HS-5 (cell line): ENCODE measurements around the gene INO80C.
"Not testable (repeated sequence)": the region's sequence is repeated elsewhere in the genome, so short reads cannot be mapped to it uniquely, and the experiment has no call there.

Experiments used
- DNase-seq: peaks from one replicate; pipeline ENCODE4 v3.0.0-alpha.2; 2012; ENCODE audit warnings: low read depth

Gene INO80C

DNA sequence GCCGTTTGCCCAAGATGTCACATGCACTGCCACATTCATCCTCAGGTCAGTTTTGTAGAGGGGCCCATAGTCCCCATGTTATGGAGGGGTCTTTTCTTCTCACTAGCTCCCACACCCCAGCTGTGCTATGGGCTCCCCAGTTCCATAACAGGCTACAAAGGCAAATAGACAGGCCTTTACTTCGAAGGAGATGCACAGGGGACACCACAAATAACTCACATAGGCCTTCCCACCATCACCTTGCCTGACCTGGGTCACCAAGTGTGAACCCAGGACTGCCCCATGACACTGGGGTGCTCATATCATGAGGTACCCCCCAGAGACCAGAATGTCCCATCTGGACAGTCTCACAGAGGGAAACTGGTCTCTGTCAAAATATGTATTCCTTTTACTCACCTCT is 15.0 kb upstream of the INO80C start:
- no peak for DNase-seq

DNA sequence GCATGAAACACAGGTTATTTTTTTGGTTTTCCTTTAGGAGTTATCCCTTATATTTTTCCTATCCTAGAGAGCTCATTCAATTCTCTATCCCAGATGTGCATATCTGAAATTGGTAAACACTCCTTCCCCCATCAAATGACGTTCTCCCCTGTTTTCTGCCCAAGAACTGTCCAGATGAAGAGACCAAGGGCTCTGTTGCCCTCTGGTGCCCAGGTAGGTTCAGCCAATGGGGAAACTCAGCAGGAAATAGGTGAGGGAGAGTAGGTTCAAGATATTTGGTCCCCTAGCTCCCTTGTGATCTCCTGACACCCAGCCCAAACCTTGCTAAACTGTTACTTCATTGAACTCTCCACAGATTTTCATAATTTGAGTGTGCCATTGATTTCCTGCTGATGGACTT is 14.1 kb upstream of the INO80C start:
- DNase-seq = no peak

DNA sequence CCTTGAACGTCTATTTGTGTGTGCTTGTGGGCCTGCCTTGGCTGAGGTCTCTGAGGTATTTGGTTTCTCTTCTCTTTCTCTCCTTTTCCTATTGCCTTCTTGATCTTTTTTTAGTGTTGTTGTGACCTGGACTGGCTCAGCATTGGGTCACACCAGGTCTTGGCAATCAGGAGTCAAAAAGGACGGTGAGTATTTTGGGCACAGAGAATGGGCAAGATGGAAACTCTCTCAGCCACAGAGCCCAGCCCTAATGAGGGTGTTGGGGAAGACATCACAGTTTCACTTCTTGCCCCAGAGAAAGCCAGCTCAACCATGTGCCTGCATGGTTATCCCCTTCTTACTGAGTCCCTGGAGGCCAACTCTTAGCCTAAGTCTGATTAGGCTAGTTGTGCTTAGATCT is 13.7 kb upstream of the INO80C start:
- no peak for DNase-seq

DNA sequence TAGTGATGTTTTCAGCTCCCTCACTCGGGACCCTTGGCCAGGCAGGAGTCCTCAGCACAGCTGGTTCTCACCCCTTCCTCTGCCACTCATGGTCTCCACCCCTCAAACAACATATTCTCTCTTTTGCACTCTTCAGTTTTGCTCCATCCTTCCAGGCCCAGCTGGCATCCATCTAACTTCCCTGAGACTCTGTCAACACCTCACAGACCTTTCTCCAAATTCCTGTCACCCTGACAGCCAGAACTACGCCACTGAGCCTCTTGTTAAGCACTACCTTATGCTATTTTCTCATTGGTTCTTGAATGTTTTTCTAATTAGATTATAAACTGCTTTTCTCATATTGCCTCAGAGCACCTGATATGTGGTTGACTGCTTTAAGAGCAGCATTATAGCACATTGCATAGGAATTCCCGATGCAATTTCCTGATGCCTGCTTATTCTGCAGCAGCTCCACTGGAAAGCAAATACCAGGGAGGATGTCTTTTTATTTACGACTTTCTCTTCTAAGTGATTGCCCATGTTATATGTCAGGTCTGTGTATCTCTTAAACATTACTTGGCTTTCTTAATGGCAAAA is 12.4 kb upstream of the INO80C start:
- DNase-seq = no peak

DNA sequence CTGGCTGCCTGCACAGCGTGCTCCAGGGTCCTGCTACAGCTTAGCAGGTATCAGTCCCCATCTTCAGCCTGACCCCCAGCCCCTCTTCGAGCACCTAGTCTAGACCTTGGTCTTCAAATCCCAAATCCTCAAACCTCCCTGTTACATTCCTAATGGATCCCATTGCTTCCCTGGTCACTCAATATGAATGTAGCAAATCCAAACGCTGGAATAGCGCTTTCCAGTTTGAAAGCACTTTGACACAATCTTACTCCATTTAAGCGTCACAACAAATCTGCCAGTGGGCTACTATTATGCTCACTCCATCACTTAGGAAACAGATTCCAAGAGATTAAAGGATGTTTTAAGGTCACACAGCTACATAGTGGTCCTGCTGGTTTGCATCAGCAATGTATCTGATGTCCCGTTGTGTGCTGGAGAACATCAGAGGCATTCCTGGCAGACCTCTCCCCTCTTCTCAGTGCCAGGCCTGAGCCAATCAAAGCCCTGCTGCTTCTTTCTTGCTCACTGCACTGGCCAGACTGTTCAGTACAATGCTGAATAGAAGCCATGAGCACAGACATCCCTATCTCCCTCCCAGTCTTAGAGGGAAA is 11.1 kb upstream of the INO80C start:
- DNase-seq = no peak

DNA sequence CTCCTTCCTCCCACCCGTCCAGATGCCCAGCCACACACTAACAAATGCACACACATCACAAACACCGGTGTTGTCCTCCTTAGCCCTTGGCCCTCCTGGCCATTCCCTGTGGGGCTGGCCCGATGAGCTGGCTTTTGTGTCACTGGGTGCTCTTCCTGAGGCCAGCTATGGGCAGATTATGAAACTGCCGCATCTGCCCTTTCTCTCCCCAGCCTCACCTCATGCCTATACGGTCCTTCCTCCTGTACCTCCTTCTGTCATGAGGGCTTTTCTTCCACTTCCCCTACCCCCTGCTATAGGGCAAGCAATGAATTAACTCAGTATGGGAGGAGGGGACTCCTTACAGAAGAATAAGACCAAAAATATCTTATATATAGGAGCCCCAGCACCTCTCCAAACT is 10.3 kb upstream of the INO80C start:
- DNase-seq = no peak

DNA sequence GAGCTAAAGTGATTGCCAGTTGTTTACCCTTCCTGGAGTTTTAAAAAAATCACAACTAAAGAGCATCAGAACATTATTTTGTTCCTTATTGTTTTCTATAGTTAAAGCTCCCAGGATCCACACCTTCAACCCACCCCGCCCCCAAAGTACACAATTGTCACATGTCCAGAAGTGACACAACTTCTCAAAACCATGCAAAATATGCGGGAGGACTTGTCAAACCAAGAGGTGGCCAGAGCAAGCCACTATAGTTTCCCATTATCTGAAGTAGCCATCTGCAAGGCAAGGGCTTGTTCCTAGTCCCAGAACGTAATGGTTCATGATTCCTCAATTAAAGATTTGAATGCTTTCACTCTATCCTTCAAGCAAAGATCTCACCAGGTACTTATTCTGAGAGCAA is 9.9 kb upstream of the INO80C start:
- DNase-seq = no peak

DNA sequence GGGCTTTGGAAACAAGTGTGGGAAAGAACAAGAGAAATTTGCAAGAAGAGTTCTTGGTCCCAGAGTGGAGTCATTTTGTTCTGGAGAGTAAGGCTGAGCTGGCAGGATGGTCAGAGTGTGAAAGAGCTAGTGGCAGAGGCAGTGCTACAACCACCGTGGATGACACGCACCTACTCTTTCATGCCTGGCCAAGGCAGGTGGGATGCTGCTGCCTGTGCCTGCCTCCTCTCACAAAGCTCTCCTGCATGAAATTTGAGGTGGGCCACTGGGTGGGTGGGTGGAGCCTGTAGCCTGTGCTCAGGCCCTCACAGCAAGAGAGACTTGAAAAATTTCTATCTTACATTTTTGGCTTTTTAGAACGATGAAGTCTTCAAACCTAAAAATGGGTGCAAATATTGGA is 9.4 kb upstream of the INO80C start:
- no peak for DNase-seq

DNA sequence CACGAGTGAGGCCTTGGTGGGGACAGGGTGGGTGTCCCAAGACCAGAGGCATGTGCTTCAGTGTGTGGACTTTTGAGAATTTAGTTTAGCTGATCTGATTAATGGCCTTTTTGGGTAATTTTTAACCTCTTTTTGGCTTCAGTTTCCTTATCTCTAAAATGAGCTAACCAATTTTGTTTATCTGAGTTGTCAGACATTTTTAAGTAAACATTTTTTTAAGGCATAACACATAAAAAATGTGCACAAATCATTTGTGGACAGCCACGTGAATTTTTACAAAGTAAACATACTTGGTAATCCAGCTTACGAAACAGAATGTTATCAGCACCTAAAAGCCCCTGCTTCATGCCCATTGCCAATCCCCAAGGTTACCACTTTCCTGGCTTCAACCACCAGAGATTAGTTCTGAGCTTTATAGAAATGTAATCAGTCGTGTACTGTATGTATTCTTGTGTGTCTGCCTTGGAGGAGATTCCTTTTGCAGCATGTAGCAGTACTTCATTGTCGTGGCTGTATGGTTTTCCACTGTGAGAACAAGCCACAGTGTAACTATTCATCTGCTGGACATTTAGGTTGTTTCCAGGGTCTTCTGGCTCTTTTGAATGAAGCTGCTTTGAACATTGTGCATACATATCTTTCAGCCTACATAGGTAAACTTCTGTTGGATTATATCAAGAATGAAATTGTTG is 8.4 kb upstream of the INO80C start:
- DNase-seq = no peak

DNA sequence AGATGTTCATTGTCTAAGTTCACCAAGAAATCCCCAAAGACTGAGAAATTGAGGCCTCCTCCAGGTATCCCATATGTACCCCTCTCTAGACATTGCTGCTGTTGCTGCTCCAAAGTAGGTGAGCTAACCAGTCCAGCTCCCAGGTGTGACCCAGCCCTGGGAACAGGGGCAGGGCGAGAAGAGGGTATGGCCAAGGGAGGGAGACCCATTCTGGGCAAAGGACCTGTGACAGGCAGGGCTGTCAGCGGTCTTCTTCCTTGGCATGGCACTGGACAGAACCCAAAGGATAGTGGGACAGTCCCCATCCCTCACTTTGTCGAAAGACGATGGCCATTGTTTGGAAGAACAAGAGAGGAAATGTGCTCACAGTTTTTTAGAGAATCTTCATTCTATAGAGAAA is 7.2 kb upstream of the INO80C start:
- DNase-seq = no peak

DNA sequence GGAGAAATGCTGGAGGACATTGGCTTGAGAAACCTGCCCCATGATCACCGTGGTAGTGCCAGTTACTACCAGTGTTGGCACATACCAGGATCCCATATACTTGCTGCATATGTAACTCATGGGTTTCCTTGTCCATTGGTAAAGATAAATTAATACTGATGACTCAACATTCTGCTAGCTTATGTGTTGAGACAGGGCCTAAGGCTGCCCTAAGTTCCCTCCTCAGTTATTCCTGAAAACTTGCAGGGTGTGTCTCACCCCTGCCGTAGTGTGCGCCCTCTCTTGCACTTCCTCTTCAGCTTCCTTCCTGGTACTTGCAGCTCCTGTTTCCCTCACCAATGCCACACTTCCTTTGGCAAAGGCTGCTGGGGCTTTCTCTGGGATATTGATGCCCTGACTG is 4.3 kb upstream of the INO80C start:
- no peak for DNase-seq

DNA sequence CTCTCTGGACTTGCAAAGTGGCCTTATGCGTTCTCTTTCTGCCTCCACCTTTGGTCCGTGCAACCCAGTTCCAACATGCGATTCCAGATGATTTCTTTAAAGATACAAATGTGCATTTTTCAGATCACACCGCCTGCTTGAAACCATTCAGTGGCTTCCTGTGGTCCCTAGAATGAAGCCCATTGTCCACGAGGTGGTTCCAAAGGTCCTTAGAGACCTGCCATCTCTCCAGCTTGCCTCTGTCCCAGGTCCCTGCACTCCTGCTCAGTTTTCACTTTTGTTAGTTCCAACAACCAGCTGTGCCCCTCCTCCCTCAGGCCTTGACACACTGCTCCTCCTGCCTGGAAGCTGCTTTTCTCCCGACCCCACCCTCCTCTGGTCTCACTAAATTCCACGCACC is 3.6 kb upstream of the INO80C start:
- DNase-seq = no peak

DNA sequence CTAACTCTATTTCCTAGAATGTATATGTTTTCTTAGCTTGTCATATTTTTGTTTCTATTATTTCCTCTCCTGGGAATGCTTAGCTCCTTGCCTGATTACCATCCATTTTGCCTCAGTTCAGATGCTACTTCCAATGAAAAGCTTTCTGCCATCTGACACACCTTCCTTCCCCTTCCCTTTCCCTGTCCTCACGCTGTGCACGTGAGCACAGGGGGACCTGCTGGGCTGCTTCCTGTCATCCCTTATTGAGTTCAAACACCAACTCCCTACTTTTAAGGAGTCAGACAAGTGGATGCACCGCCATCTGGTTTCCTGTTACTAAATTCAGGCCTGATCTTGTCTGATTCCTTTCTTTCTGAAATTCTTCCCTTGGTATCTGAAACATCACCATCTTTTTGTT is 2.4 kb upstream of the INO80C start:
- no peak for DNase-seq

DNA sequence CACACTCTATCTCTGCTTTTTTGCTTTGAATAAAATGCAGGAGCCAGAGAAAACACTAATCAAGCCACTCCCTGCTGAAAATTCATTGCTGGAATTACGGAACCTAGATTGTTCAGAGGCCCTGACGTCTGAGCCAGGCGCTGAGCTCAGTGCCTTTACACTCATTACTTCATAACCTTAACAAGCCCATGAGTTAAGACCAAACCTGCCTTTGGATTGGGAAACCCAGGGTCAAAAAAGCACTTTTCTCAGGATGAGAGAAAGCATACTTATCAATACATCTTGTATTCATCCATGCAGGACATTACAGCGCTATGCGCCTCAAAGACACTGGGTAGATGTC is 762 bp downstream of the INO80C start:
- DNase-seq = no peak

DNA sequence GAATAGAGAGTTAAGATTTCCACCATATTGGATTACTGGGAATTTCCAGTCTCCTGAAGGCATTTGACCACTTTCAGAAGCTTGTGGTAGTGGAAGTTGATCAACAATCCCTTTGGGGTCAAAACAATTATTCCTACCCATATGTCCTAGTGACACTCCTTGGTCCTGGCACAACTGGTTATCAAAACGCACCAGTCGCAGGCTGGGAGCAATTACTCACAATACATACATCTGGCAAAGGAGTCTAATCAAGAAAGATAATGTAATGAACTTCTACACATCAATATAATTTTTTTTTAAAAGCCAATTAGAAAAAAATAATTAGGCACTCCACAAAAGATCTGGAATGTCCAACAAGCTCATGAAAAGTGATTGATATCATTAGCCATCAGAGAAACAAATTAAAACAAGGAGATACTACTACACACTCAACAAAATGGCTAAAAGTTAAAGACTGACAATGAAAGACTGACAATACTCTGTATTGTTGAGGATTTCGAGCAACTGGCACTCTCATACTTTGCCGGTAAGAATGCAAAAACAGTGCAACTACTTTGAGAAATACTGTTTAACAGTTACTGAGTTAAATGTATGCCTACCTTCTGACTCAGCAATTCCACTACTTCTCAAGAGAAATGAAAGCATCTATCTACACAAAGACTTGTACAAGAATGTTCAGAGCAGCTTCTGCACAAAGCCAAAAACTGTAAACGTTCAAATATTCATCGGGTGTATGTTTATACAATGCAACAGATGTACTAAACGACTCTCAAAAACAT is 2.0 kb downstream of the INO80C start:
- DNase-seq = no peak

DNA sequence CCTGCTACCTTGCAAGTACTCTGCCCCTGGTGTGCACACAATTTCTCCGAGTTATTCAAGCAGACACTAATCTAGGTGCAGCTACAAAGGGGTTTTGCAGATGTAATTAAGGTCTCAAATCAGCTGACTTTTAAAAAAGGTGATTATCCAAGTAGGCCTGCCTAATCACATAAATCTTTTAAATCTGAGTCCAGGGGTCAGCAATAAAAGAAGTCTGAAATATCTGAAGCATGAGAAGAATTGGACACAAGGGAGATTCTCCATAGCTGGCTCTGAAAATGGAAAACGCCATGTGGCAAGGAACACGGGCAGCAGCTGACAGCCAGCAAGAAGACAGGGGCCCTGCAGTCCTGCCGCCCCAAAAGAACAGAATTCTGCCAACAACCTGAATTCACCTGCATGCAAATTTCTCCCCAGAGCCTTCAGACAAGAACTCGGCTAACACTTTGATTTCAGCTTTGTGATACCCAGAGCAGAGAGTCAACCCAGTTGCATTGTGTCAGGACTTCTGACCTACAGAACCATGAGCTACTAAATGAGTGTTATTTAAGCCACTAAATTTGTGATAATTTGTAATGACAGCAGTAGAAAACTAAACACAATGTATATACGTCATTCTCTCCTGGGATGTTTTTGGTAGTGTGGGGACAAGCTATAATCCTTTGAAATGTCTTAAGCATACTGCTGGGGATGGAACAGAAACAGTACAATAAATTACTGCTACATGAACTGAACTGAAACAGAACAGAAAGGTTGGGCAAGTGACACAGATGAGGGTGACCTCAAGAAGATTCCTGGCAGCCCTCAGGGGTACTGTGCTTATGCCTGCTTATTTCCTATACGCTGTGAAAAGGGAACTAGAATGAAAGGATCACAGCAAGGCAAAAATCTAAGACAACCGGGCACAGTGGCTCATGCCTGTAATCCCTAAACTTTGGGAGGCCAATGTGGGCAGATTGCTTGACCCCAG is 3.2 kb downstream of the INO80C start:
- no peak for DNase-seq

DNA sequence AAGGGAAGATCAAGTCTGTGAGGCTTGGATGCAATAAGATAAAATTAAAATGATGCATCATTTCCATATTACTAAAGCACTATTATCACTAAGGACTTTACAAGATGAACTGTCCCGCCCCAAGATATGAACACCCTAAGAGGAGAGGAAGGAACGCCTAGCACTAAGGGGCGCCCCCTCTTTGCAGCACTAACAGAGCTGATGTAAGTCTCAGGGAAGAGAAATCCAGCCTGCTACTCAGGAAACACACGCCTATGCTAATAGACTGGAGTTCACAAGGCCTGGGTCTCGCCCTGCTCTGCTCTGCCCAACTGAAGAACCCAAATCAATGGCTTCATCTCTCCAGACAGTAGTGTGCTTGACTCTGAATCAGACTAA is 6.1 kb downstream of the INO80C start:
- DNase-seq = no peak

DNA sequence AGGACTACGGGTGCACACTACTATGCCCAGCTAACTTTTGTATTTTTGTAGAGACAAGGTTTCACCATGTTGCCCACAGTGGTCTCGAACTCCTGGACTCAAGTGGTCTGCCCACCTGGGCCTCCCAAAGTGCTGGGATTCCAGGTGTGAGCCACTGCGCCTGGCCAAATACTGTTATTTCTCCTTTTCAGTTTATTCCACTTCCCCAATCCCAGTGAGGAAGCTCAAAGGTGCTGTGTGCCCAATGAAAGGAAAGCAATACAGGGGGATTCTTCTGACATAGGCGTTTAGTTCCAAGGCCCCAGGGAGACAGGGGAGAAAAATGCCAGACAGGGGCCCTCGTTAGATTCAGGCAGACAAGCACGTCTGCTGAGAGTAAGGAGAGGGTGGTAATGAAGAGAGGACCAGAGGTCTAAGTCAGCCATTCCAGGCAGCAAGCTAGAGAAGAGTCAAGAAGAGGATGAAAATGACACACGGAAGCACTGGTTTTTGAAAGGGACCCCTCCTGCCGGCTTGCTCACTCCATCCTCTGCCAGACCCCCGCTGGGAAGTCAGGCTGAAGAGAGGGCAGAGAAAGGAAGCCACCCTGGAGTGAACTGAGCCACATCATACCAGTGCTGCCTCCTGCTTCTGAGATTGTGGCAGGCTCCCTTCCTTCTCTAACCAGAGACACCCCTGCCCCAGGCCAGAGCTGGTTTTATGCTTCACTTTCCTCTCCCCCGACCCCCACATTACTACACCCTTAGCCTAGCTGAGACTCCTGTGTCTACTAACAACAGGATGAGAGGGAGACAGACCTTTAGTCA is 6.7 kb downstream of the INO80C start:
- DNase-seq = no peak

DNA sequence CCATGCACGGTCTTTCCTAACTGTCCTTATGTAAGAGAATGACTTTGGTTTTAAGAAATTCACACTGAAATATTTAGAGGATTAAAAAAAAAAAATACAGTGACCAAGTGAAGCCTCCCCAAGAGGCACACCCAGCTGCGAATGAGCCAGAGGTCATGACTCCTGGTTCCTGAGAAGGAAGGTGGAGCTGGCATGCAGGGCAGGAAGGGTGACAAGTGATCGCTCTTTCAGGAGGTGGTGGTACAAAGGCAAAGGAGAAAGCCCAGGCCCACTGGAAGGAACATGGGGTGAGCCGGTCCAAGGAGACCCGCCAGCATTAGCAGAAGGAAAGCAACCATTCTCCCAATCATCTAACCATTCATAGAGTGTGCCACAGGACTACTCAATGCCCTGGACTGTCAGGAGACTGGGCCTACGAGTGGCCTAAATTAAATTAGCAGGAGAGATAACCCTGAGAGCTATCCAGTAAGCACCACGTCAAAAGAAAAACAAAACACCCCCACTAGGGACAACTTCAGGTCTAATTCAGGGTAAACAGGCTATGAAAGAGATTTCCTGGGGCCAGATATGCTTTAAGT is 7.8 kb downstream of the INO80C start:
- no peak for DNase-seq

DNA sequence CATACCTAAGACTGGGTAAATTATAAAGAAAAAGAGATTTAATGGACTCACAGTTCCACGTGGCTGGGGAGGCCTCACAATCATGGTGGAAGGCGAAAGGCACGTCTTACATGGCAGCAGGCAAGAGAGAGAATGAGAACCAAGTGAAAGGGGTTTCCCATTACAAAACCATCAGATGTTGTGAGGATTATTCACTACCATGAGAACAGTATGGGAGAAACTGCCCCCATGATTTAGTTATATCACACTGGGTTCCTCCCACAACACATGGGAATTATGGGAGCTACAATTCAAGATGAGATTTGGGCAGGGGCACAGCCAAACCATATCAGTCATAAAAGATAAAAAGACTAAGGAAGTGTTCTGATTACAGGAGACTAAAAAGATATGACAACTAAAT is 8.5 kb downstream of the INO80C start:
- DNase-seq = not testable (repeated sequence)

DNA sequence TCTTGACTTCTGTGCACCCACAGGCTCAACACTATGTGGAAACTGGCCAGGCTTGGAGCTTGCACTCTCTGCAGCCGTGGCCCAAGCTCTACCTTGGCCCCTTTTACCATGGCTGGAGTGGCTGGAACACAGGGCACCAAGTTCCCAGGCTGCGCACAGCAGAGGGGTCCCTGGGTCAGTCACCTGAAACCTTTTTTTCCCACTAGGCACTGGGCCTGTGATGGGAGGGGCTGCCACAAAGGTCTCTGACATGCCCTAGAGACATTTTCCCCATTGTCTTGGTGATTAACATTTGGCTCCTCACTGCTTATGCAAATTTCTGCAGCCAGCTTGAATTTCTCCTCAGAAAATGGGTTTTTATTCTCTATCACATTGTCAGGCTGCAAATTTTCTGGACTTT is 9.4 kb downstream of the INO80C start:
- DNase-seq = not testable (repeated sequence)
